Measurements from ENCODE around the gene CNOT2. TPM values are rescaled to one million over a fixed set of nuclear protein-coding genes. Genes with fewer than 3 reads are reported as not detected.

Gene CNOT2
- total and polyA plus RNA-seq, 2 experiments from 2014 or later, result 67.3 to 158 TPM

- H3K36me3 ChIP-seq (replicated peaks; ENCODE audit: insufficient read depth, low read depth), result no peaks in the 10 kb centered on the region
- TF ChIP-seq EZH2 (IDR thresholded peaks at IDR 0.05; ENCODE audit: borderline replicate concordance) (no peak), CTCF (IDR thresholded peaks at IDR 0.05; ENCODE audit: poor library complexity) (no peak), EZH2phosphoT487 (IDR thresholded peaks at IDR 0.05; ENCODE audit: low read depth, severe bottlenecking, unreplicated experiment) (no peak)
- DNase-seq (ENCODE audit: low spot score), result no peak
- peak overlapping the region; percentile 48 for H2AFZ ChIP-seq
- no peak overlapping the region for H3K4me3 ChIP-seq
- 21% methylated on average over 16 of the region's 16 CpGs for WGBS (ENCODE audit: low lambda C conversion rate, missing lambda C conversion rate)
- H3K9me2 ChIP-seq (replicated peaks; ENCODE audit: insufficient read depth), result no peaks in the 10 kb centered on the region
- peaks cover 8% of the 10 kb centered on the region for H3K4me1 ChIP-seq (ENCODE audit: insufficient read depth)
- no peaks in the 10 kb centered on the region for H4K20me1 ChIP-seq (ENCODE audit: insufficient read depth, poor library complexity, severe bottlenecking)
- no peaks in the 10 kb centered on the region for H3K9me3 ChIP-seq (ENCODE audit: low read depth)
- H3K27ac ChIP-seq, result no peak overlapping the region
- peak overlapping the region; percentile 96 for H3K4me2 ChIP-seq
- H3K27me3 ChIP-seq, result peaks cover 32% of the 10 kb centered on the region
- H3K79me2 ChIP-seq, result no peaks in the 10 kb centered on the region
Observed at GRCh38 chr12:70364695-70365397, 121.6 kb downstream of the CNOT2 start.

- WGBS (ENCODE audit: low lambda C conversion rate, missing lambda C conversion rate), result 0% methylated on average over 6 of the region's 6 CpGs
- peaks cover 32% of the 10 kb centered on the region for H3K27me3 ChIP-seq
- no peaks in the 10 kb centered on the region for H4K20me1 ChIP-seq (ENCODE audit: insufficient read depth, poor library complexity, severe bottlenecking)
- H3K9me3 ChIP-seq (ENCODE audit: low read depth), result no peaks in the 10 kb centered on the region
- H3K4me2 ChIP-seq, result peak overlapping the region; percentile 96
- TF ChIP-seq EZH2phosphoT487 (IDR thresholded peaks at IDR 0.05; ENCODE audit: low read depth, severe bottlenecking, unreplicated experiment), result no peak
- no peak for TF ChIP-seq CTCF (IDR thresholded peaks at IDR 0.05; ENCODE audit: poor library complexity)
- no peak for TF ChIP-seq EZH2 (IDR thresholded peaks at IDR 0.05; ENCODE audit: borderline replicate concordance)
- no peaks in the 10 kb centered on the region for H3K79me2 ChIP-seq
- H3K4me3 ChIP-seq, result peak overlapping the region; percentile 70
- peaks cover 8% of the 10 kb centered on the region for H3K4me1 ChIP-seq (ENCODE audit: insufficient read depth)
- no peak overlapping the region for H3K27ac ChIP-seq
- no peaks in the 10 kb centered on the region for H3K9me2 ChIP-seq (replicated peaks; ENCODE audit: insufficient read depth)
- no peak for DNase-seq (ENCODE audit: low spot score)
- H3K36me3 ChIP-seq (replicated peaks; ENCODE audit: insufficient read depth, low read depth), result no peaks in the 10 kb centered on the region
- peak overlapping the region; percentile 48 for H2AFZ ChIP-seq
Observed at GRCh38 chr12:70365398-70365647, 122.1 kb downstream of the CNOT2 start.

GRCh38 chr12:70365648-70366518, 122.7 kb downstream of the CNOT2 start, which contains the start of gene KCNMB4:
KCNMB4 (plus strand) TSS chr12:70366290; CDS start chr12:70366735, 445 bp downstream.
- Histone ChIP-seq H2AFZ (peak within 1 kb of the TSS; percentile 48), H3K9me2 (replicated peaks; ENCODE audit: insufficient read depth) (no peaks in the 10 kb centered on the region), H4K20me1 (ENCODE audit: insufficient read depth, poor library complexity, severe bottlenecking) (no peaks in the 10 kb centered on the region), H3K4me2 (peak within 1 kb of the TSS; percentile 96), H3K27me3 (peaks cover 32% of the 10 kb centered on the region), H3K79me2 (no peaks in the 10 kb centered on the region), H3K27ac (peak within 1 kb of the TSS; percentile 31), H3K36me3 (replicated peaks; ENCODE audit: insufficient read depth, low read depth) (no peaks in the 10 kb centered on the region), H3K9me3 (ENCODE audit: low read depth) (no peaks in the 10 kb centered on the region), H3K4me3 (peak within 1 kb of the TSS; percentile 82), H3K4me1 (ENCODE audit: insufficient read depth) (peaks cover 8% of the 10 kb centered on the region)
- TF ChIP-seq EZH2phosphoT487 (IDR thresholded peaks at IDR 0.05; ENCODE audit: low read depth, severe bottlenecking, unreplicated experiment) (no peak), CTCF (IDR thresholded peaks at IDR 0.05; ENCODE audit: poor library complexity) (peak; percentile 7), EZH2 (IDR thresholded peaks at IDR 0.05; ENCODE audit: borderline replicate concordance) (no peak)
- 0% methylated on average over 55 of the region's 88 CpGs for WGBS (ENCODE audit: low lambda C conversion rate, missing lambda C conversion rate)
- DNase-seq (ENCODE audit: low spot score), result peak; percentile 73
